Fibroblast of skin of right quadriceps (primary cell): ENCODE data around the gene SYNGR2.

Source experiments
- DNase-seq: peaks from one replicate; pipeline ENCODE4 v3.0.0-alpha.2; 2013

The SYNGR2 gene

GRCh38 chr17:78168242-78168902 lies at the start of gene SYNGR2:
Gene SYNGR2, plus strand, starts transcription at chr17:78168581. Its CDS starts 36 bp downstream, at chr17:78168617.
- DNase-seq, result peak; percentile 44

GRCh38 chr17:78118801-78119241 lies 49.6 kb upstream of the SYNGR2 start:
- no peak for DNase-seq

GRCh38 chr17:78120537-78120936 lies 47.8 kb upstream of the SYNGR2 start:
- no peak for DNase-seq

- no peak for DNase-seq
These were observed 47.2 kb upstream of the SYNGR2 start for GRCh38 chr17:78120971-78121800.

- no peak for DNase-seq
These were observed 46.6 kb upstream of the SYNGR2 start for GRCh38 chr17:78121801-78122215.

- no peak for DNase-seq
These were observed 46.0 kb upstream of the SYNGR2 start for GRCh38 chr17:78122216-78122930.

GRCh38 chr17:78122931-78123249 lies 45.5 kb upstream of the SYNGR2 start:
- no peak for DNase-seq

GRCh38 chr17:78123258-78123929 lies 45.0 kb upstream of the SYNGR2 start:
- DNase-seq, result no peak

GRCh38 chr17:78124081-78124835 lies 44.1 kb upstream of the SYNGR2 start:
- no peak for DNase-seq

GRCh38 chr17:78124836-78125137 lies 43.6 kb upstream of the SYNGR2 start:
- DNase-seq, result no peak

- no peak for DNase-seq
These were observed 43.1 kb upstream of the SYNGR2 start for GRCh38 chr17:78125138-78125913.

GRCh38 chr17:78125976-78126894 lies 42.1 kb upstream of the SYNGR2 start:
- no peak for DNase-seq

- DNase-seq, result no peak
These were observed 41.5 kb upstream of the SYNGR2 start for GRCh38 chr17:78126895-78127238.

GRCh38 chr17:78127239-78127887 lies 41.0 kb upstream of the SYNGR2 start:
- no peak for DNase-seq

- no peak for DNase-seq
These were observed 40.4 kb upstream of the SYNGR2 start for GRCh38 chr17:78127888-78128550.

- DNase-seq, result no peak
These were observed 39.6 kb upstream of the SYNGR2 start, which contains the start of gene TMC6 for GRCh38 chr17:78128551-78129350. Gene TMC6, minus strand, starts transcription at chr17:78128755. Its CDS starts 1,923 bp downstream, at chr17:78126832.

- no peak for DNase-seq
These were observed 38.9 kb upstream of the SYNGR2 start for GRCh38 chr17:78129351-78130089.

- no peak for DNase-seq
These were observed 38.3 kb upstream of the SYNGR2 start for GRCh38 chr17:78130090-78130436.
